Testis (tissue), 2 donors: ENCODE results near the gene COLEC11.

Experiments
- POLR2A ChIP-seq: fragments of 450-650 bp; IDR thresholded peaks from one replicate; pipeline ENCODE4 v1.6.1; 2017; ENCODE audit warnings: antibody characterized with exemption, mild to moderate bottlenecking, moderate library complexity
- TF ChIP-seq, protein P1 (sequence below), 3 experiments: fragments of 450-650 bp in 2 of 3; fragments of 200-600 bp in 1 of 3; sonication (generic) in 1 of 3; IDR thresholded peaks; one replicate each; pipeline ENCODE4 v1.5.1; 2016 to 2019; ENCODE audit warnings: antibody characterized with exemption in 3 of 3, mild to moderate bottlenecking in 2 of 3, moderate library complexity in 1 of 3

DNA sequence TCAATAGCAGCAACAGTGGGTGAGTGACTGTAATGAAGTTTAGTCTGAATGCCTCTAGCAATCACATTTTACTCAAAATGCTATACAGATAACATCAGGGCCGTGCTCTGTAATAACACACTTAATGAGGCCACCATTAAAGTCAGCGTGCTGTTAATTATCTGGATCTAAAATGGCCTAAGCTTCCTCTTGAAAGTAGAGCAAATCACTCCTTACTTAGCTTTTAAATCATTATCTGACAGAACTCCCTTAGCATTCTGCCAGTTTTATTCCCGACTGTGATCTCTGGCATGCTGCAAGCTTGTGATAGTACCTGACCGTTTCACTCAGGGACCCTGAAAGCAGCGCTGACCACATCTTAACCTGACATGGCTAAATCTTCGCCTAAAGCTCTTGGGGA, 10.8 kb upstream of the COLEC11 start:
- no peak for TF ChIP-seq POLR2A
- TF ChIP-seq, protein P1, sequence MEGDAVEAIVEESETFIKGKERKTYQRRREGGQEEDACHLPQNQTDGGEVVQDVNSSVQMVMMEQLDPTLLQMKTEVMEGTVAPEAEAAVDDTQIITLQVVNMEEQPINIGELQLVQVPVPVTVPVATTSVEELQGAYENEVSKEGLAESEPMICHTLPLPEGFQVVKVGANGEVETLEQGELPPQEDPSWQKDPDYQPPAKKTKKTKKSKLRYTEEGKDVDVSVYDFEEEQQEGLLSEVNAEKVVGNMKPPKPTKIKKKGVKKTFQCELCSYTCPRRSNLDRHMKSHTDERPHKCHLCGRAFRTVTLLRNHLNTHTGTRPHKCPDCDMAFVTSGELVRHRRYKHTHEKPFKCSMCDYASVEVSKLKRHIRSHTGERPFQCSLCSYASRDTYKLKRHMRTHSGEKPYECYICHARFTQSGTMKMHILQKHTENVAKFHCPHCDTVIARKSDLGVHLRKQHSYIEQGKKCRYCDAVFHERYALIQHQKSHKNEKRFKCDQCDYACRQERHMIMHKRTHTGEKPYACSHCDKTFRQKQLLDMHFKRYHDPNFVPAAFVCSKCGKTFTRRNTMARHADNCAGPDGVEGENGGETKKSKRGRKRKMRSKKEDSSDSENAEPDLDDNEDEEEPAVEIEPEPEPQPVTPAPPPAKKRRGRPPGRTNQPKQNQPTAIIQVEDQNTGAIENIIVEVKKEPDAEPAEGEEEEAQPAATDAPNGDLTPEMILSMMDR (IDR thresholded peaks at IDR 0.05) = no peak
